ENCODE measurements around the gene RRP1.

- TF ChIP-seq POLR2AphosphoS5 (IDR thresholded peaks at IDR 0.05; ENCODE audit: low read depth, low read length) (no peak), CTCF (IDR thresholded peaks at IDR 0.05 in 2 of 3, conservative IDR thresholded peaks at IDR 0.05 in 1 of 3; ENCODE audit: borderline replicate concordance in 1 of 3, insufficient read depth in 1 of 3, low read depth in 2 of 3, low read length in 2 of 3) (no peak), ATF3 (IDR thresholded peaks at IDR 0.05) (no peak), ZFX (IDR thresholded peaks at IDR 0.05) (no peak)
- TF ChIP-seq, protein P1, sequence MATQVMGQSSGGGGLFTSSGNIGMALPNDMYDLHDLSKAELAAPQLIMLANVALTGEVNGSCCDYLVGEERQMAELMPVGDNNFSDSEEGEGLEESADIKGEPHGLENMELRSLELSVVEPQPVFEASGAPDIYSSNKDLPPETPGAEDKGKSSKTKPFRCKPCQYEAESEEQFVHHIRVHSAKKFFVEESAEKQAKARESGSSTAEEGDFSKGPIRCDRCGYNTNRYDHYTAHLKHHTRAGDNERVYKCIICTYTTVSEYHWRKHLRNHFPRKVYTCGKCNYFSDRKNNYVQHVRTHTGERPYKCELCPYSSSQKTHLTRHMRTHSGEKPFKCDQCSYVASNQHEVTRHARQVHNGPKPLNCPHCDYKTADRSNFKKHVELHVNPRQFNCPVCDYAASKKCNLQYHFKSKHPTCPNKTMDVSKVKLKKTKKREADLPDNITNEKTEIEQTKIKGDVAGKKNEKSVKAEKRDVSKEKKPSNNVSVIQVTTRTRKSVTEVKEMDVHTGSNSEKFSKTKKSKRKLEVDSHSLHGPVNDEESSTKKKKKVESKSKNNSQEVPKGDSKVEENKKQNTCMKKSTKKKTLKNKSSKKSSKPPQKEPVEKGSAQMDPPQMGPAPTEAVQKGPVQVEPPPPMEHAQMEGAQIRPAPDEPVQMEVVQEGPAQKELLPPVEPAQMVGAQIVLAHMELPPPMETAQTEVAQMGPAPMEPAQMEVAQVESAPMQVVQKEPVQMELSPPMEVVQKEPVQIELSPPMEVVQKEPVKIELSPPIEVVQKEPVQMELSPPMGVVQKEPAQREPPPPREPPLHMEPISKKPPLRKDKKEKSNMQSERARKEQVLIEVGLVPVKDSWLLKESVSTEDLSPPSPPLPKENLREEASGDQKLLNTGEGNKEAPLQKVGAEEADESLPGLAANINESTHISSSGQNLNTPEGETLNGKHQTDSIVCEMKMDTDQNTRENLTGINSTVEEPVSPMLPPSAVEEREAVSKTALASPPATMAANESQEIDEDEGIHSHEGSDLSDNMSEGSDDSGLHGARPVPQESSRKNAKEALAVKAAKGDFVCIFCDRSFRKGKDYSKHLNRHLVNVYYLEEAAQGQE (IDR thresholded peaks at IDR 0.05; ENCODE audit: low read depth): no peak
- TF ChIP-seq, protein P2, sequence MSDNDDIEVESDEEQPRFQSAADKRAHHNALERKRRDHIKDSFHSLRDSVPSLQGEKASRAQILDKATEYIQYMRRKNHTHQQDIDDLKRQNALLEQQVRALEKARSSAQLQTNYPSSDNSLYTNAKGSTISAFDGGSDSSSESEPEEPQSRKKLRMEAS (IDR thresholded peaks at IDR 0.05): no peak
Observed at GRCh38 chr21:43782431-43783097, 6.8 kb upstream of the RRP1 start.
